NCI-H69 (cell line): ENCODE measurements around the gene KANK3.
"Not testable (repeated sequence)": the region's sequence is repeated elsewhere in the genome, so short reads cannot be mapped to it uniquely, and the experiment has no call there.

Source experiments
- DNase-seq: peaks from one replicate; lab custom pipeline; 2025; lab: John Stamatoyannopoulos, UW

Gene KANK3

DNA sequence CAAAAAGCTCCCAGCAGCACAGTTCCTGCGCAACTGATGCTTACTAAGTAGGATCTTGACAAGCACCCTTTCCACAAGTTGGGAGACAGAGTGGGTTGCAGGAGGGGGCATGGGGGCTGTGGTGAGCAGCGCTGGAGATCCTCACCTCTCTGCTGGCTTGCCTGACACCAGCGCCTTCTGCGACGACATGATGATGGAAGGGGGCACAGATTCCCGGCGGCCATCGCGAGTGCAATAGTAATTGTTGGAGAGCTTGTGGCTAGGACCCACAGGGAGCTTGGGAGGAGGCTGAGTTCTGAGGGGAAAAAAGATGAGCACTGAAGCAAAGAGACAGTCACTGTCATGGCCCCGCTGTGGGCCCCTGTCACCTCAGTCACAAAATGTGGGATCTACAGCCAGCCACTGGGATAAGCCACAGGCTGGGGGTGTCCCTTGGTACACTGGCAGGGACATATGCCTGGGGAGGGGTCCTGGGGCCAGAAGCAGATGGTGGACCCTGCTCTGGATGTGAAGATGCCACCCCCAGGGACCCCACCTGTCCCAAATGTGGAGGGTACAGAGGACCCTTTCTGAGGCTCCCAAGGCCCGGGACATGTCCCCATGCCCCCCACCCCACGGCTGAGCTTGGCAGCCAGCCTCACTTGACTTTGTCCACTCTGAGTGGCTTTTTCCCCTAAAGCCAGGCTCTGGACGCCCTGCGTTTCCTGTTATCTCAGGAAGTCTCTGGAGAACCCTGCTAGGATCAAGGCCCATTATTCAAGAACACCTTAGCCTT, 26.5 kb downstream of the KANK3 start:
- no peak for DNase-seq

DNA sequence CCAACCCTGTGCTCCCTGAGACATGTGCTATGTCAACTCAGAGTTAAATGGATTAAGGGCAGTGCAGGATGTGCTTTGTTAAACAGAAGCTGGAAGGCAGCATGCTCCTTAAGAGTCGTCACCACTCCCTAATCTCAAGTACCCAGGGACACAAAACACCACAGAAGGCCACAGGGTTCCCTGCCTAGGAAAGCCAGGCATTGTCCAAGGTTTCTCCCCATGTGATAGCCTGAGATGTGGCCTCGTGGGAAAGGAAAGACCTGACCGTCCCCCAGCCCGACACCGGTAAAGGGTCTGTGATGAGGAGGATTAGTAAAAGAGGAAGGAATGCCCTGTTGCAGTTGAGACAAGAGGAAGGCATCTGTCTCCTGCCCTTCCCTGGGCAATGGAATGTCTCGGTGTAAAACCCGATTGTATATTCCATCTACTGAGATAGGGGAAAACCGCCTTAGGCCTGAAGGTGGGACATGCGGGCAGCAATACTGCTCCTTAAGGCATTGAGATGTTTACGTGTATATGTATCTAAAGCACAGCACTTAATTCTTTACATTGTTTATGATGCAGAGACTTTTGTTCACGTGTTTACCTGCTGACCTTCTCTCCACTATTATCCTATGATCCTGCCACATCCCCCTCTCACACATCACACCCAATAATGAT, 28.0 kb downstream of the KANK3 start:
- not testable (repeated sequence) for DNase-seq

DNA sequence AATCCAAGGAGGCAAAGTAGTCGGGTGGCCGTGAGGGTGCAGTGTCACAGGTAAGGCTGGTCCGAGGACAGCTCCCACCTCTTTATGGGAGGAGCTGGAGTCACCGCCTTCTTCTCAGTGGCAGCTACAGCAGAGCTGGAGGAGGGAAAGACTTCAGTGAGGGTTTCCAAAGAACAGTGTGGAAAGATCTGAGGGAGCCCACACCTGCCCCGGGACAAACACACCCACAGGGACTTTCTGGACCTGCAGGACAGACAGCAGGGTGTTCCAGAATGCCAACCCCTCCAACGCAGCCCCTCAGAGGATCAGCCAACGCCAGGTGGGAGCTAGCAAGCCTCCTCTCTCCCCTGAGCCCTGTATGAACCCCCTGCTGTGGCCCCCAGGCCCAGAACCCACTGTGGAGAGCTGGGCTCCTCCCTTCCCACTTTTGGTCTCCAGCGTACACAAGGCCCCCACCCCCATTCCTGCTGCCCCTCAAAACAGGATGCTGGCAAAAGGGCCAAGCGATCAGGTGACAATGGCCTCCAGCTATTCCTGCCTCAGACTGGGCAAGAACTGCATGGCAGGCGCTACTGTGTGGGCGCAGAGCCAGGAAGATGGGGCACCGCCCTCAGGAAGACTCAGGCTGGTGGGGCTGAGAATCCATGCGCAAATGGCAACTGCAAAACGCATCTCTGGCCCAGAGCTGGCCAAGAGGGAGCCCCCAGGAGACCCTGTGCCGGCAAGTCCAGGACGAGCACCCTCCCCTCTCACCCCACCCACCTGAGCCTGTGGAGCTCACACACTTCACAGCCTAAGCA, 31.4 kb downstream of the KANK3 start:
- DNase-seq: peak; percentile 91

DNA sequence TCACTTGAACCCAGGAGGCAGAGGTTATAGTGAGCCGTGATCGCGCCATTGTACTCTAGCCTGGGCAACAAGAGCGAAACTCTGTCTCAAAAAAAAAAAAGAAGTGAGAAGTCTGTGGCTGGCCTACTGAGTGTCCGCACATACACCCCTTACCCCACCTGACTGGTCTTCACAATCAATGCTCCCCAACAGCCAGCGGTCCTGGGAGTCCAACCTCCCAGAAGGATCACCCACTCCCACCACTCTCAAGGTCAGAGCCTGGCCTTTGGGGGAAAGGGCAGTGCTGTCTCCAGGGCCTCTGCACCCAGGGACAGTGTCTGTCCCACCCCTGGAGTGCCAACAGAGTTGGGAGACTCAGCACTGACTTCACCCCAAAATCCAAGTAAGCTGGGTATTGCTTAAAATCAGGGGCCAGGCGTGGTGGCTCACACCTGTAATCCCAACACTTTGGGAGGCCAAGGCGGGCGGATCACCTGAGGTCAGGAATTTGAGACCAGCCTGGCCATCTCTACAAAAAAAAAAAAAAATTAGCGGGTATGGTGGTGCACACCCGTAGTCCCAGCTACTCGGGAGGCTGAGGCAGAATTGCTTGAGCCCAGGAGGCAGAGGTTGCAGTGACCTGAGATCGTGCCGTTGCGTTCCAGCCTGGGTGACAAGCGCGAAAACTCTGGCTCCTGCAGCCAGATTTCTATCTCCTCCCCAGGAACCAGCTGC, 32.6 kb downstream of the KANK3 start:
- DNase-seq: no peak

DNA sequence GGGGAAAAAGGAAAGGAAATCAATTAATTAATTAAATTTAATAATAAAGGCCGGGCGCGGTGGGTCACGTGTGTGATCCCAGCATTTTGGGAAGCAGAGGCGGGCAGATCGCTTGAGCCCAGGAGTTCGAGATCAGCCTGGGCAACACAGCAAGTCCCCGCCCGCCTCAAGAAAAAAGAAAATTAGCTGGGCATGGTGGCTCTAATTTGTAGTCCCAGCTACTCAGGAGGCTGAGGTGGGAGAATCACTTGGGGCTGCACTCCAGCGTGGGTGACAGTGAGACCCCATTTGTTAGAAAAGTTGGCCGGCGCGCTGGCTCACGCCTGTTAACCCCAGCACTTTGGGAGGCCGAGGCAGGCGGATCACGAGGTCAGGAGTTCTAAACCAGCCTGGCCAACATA, 34.2 kb downstream of the KANK3 start:
- DNase-seq: no peak

DNA sequence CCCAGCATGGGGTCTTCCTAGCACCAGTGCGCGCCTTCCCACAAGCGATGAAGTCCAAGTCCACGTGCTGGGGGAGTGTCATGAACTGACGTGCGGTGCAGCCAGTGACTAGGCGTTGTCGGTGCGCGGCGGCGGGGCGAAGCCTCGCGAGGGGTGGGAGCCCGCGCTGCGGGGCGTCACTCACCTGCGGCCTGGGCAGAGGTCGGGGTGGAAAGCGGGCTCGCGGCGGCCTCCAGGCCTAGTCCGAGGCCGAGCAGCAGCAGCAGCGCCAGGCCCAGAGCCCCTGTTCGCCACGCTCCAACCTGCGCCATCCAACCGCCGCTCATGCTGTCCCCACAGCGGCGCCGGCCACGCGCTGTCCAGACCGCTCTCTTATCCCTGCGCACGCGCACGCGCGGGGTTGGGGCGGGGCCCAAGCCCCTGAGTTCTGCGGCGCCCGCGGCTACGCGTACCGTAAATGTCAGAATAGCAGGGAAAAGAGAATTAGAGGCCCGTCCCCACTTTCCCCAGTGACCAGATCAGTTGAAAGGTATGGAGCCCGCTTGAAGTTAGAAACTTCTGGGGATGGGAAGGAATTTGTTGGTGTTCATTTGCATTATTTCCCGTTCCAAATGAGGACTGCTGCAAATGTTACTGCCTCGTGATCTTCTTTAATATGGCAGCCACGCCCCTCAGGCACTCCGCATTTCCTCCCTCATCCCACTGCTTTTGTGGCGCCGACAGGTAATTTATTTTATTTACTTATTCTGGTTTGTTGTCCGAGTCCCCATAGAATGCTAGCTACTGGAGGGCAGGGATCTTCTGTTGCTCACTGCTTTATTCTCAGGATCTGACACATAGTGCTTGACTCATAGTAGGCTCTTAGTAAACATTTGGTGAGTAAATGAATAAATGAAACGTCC, 34.8 kb downstream of the KANK3 start, which contains the start of gene CD320:
CD320 (minus strand) TSS at position 394 of the 902 bp plus-strand sequence; CDS start at position 326, 68 bp downstream.
- DNase-seq: peak; percentile 98

DNA sequence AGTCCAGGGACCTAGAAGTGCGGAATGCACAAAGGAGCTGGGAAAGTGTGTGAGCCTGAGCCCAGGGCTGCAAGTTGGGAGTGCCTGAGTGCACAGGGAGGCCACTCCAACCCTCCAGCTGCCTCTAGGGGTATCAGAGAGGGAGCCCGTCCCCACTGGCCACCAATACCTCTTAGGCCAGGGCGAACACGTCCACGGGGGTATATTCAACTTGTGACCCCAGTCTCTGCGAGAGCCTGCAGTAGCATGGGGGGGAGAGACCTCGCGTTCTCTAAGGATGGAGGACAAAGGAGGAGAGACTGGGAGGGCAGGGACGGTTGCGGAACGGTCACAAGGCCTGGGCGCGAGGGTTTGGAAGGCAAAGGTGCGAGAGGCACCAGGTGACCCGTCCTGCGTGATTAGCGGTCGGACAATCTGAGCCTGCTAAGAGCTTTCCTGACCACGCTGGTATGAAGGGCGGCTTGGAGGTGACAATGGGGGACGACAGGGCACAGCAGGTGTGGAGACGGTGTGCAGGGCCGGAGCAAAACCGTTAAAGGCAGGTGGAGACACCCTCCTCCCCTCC, 35.6 kb downstream of the KANK3 start:
- DNase-seq: peak; percentile 58

DNA sequence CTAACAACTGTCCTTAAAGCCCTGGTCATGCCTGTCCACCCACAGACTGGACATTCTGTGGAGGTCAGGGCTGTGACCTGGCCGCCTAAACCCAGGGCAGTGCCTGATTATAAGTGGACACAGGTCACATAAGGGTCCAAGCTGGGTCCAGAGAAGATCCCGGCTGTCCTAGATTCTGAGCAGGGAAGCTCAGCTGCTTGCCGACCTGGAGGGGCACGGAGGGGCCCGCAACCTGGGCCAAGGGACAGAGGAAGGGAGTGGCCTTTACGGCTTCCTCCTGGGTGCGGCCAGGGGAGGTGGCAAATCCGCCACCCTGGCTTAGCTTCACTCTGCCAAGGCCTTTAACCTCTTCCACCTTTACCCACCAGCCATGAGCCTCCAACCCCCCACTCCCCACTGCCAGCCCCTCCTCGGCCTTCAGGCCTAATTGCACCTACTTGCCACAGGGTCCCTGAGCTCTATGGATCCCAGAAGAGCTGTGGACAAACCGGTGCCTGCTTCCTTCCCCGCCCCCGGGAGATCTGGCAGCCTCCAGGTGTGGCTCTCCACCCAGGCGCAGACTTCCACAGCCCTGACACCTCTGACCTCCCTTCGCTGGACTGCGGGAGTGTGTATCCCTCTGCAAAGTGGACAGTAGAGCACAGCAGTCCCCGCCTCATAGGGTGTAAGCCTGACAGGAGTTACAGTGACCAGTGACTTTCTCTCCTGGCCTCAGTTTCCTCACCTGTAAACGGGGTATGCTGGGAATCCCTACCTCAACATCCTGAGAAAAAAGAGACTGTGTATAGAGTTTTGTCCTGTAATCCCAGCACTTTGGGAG, 36.6 kb downstream of the KANK3 start:
- no peak for DNase-seq

DNA sequence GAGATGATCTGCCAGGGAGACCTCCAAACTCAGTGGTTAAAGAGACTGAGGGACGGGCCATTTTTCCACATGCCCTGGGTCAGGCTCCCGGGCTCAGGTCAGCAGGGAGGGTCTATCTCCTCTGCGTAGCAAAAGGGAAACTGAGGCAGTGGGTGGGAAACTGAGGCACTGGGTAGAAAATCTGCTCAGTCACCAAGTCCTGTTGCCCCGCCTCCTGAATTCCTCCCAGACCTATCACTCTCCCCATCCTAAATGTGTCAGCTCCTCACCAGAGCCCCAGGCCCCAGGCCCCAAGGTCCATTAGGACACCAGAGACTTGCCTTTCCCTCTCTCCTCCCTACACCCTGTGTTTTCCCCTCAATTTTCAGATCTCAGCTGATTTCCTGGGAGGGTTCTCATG, 37.3 kb downstream of the KANK3 start:
- no peak for DNase-seq

DNA sequence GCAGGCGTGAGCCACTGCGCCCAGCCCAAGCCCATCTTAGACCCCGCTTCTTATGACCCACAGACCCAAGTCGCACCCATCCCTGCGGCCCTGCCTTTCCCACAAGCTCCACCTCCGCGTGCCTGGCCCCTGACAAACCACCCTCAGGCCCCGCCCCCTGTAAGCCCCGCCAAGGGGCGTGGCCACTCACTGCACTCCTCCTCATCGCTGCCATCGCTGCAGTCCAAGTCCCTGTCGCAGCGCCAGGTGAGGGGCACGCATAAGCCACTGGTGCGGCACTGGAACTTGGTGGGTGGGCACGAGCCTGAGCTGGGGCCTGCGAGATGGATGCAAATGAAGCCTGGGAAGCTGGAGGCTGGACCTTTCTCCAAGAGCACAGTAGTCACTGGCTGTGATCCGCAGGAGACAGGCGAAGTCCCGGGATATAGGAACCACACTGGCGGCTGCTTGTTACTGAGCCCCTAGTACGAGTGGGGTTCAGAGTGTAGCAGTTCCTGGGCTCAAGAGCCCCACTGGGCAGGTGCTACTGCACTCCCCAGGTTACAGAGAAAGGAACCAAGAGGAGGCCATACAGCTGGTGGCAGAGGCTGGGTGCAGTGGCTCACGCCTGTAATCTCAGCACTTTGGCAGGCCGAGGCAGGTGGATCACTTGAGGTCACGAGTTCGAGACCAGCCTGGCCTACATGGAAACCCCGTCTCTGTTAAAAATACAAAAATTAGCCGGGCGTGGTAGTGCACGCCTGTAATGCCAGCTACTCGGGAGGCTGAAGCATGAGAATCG, 38.0 kb downstream of the KANK3 start:
- DNase-seq: no peak

DNA sequence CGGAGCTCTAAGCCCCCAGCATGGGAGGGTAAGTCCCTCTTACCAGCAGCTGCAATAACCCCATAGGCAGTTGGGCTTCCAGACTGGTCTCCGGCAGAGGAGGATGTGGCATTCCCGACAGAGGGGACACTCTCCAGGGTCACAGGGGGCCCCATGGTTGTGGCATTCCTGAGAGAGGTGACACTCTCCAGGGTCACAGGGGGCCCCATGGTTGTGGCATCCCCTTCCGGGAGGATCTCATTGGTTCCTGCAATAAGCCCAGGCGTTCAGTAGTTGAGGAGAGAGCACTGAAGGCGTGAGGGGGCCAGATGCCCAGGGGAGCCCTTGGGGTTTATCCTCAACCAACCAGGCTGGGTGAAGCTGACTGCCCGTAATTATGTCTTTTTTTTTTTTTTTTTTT, 40.3 kb downstream of the KANK3 start:
- no peak for DNase-seq

DNA sequence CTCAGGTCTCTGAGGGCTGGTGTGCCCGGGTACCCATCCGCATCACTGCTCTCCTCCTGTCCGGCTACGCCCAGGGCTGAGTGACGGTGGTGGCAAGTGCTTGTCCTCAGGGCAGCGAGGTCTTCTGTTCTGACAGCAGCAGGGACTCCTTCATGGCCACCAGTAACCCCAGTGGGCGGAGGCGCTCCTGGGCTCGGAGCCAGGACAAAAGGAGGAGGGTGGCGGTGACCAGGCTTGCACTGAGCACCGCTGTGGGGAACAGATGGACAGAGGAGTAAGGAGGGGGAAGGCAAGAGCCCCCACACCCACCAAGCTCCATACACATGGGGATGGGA, 40.7 kb downstream of the KANK3 start:
- peak; percentile 30 for DNase-seq

DNA sequence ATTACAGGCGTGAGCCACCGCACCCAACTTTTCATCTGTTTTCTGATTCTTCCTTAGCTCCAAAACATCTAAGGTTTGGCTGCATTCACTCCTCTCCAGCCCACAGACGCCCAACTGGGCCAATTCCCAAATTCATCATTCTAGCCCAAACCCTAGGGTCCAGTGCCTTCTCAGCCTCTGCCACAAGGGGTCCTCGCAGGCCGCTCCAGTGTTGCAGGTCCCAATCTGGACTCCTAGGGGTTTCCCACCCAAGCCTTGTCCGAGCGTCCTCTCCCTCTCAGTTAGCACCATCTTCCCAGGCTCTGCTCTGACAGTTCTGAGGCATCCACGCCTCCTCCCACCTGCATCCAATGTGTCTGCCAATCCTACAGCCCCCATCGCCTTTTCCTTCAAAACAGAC, 51.7 kb downstream of the KANK3 start:
- DNase-seq: not testable (repeated sequence)

DNA sequence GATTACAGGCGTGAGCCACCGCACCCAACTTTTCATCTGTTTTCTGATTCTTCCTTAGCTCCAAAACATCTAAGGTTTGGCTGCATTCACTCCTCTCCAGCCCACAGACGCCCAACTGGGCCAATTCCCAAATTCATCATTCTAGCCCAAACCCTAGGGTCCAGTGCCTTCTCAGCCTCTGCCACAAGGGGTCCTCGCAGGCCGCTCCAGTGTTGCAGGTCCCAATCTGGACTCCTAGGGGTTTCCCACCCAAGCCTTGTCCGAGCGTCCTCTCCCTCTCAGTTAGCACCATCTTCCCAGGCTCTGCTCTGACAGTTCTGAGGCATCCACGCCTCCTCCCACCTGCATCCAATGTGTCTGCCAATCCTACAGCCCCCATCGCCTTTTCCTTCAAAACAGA, 66.6 kb downstream of the KANK3 start:
- not testable (repeated sequence) for DNase-seq
